T-cell (primary cell): ENCODE results near the gene TEN1. TPM values are rescaled to one million over a fixed set of nuclear protein-coding genes. Genes with fewer than 3 reads are reported as not detected.

Experiments
- ATAC-seq, 4 experiments: fragments of 200-7000 bp in 3 of 4; fragments of 150-1000 bp in 1 of 4; cut with Tn5 transposase; replicated peaks in 1 of 4; 1 replicate in 3 of 4; 2 replicates in 1 of 4; pipeline ENCODE4 v1.10.0; 2021; ENCODE audit warnings: moderate library complexity in 3 of 4, mild to moderate bottlenecking in 2 of 4, moderate number of reproducible peaks in 1 of 4
- CTCF ChIA-PET, 2 donors: fragments of 300-600 bp; sonication (Branson Sonifier 250); formaldehyde crosslinking; loops; one replicate each; lab custom pipeline; 2022; ENCODE audit warnings: antibody characterized with exemption in 2 of 2; lab: Charles Lee
- POLR2A ChIA-PET, 2 donors: fragments of 300-600 bp; sonication (Branson Sonifier 250); formaldehyde crosslinking; loops; one replicate each; lab custom pipeline; 2022; ENCODE audit warnings: antibody characterized with exemption in 2 of 2; lab: Charles Lee
- DNase-seq, 35 experiments: peaks; one replicate each; pipeline versions ENCODE4 v3.0.0 to v3.0.0-alpha.2; 2013 to 2023
- H3K27ac ChIP-seq: one replicate; pipeline ENCODE4 v1.5.1; 2013; ENCODE audit warnings: low read length
- H3K27me3 ChIP-seq, 2 experiments: replicated peaks in 1 of 2; 1 replicate in 1 of 2; 2 replicates in 1 of 2; pipeline versions ENCODE4 v1.6.1 to v1.7.0; 2013; ENCODE audit warnings: low read length in 1 of 2, mixed read lengths in 1 of 2; ENCODE audit not compliant: control insufficient read depth in 2 of 2, insufficient read depth in 2 of 2; ENCODE audit errors: extremely low read depth in 1 of 2
- H3K36me3 ChIP-seq, 2 donors: 1 replicate in 1 of 2; 2 replicates in 1 of 2; pipeline versions ENCODE4 v1.6.1 to v1.7.0; 2013; ENCODE audit warnings: low read length in 1 of 2; ENCODE audit not compliant: control insufficient read depth in 2 of 2, insufficient read depth in 1 of 2; ENCODE audit errors: extremely low read depth in 1 of 2
- H3K4me1 ChIP-seq, 2 experiments: 1 replicate in 1 of 2; 2 replicates in 1 of 2; pipeline versions ENCODE4 v1.6.1 to v1.7.0; 2013; ENCODE audit warnings: low read length in 2 of 2, mixed read lengths in 1 of 2; ENCODE audit not compliant: insufficient read depth in 2 of 2, control insufficient read depth in 1 of 2; ENCODE audit errors: extremely low read depth in 1 of 2
- H3K4me3 ChIP-seq, 2 donors: 1 replicate in 1 of 2; 2 replicates in 1 of 2; pipeline versions ENCODE4 v1.5.1 to v1.7.0; 2013; ENCODE audit warnings: mild to moderate bottlenecking in 2 of 2, low read length in 1 of 2, moderate library complexity in 1 of 2; ENCODE audit not compliant: control insufficient read depth in 1 of 2; ENCODE audit errors: extremely low read depth in 1 of 2
- H3K9me3 ChIP-seq: 2 replicates; pipeline ENCODE4 v1.7.0; 2013
- H3K27ac Mint-ChIP-seq, 2 donors: one replicate each; pipeline ENCODE4 v1.8.0; 2020 to 2021; ENCODE audit warnings: mild to moderate bottlenecking in 2 of 2, mixed read lengths in 2 of 2
- H3K27me3 Mint-ChIP-seq, 2 donors: one replicate each; pipeline ENCODE4 v1.8.0; 2021 to 2022; ENCODE audit warnings: mixed read lengths in 2 of 2
- H3K36me3 Mint-ChIP-seq: one replicate; pipeline ENCODE4 v1.8.0; 2021; ENCODE audit warnings: mixed read lengths
- H3K4me1 Mint-ChIP-seq, 3 donors: one replicate each; pipeline ENCODE4 v1.8.0; 2020 to 2022; ENCODE audit warnings: mixed read lengths in 3 of 3, mild to moderate bottlenecking in 1 of 3
- H3K4me3 Mint-ChIP-seq, 3 donors: one replicate each; pipeline ENCODE4 v1.8.0; 2020 to 2022; ENCODE audit warnings: mild to moderate bottlenecking in 3 of 3, mixed read lengths in 3 of 3, moderate library complexity in 3 of 3
- H3K9me3 Mint-ChIP-seq, 3 donors: one replicate each; pipeline ENCODE4 v1.8.0; 2020 to 2022; ENCODE audit warnings: mixed read lengths in 3 of 3
- WGBS: methylation state at CpG from one replicate; pipeline ENCODE4 v1.1.5; 2013; ENCODE audit warnings: missing lambda C conversion rate; ENCODE audit not compliant: insufficient coverage; 5-methylcytosine and 5-hydroxymethylcytosine counted together
- total RNA-seq, 35 experiments: library from RNA in 6 of 35; stranded (reverse) in 6 of 35; fragments of 120-200 nt in 1 of 35; gene quantifications; one replicate each; pipeline versions ENCODE4 v1.2.1 to v1.2.4 and lab custom pipeline; 2013 to 2026

The TEN1 gene
- total RNA-seq, 5 donors from 2014 or later (not counting 1 experiment from before 2014, with no cell fraction given) = 12.8 to 15.3 (median 14.3) TPM

DNA sequence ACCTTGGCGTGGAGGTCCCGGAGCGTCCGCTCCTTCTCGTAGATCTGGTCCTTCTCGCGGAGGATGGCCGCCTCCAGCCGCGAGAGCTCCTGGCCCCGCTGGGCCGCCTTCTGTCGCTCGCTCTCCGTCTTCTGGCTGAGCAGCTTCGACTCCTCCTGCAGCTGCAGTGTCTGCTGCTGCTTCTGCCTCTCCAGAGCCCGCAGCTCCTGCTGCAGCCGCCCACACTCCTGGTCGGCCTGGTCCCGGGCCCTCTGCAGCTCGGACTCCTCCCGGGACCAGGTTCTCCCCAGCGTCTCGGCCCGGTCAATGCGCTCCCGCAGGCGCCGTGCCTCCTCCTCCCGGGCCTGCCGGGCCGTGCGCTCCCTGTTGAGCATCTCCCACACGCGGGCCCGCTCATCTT, 29.2 kb downstream of the TEN1 start:
- Histone ChIP-seq H3K4me1 (no peaks in the 10 kb centered on the region), H3K9me3 (no peaks in the 10 kb centered on the region), H3K27ac (no peak overlapping the region), H3K4me3 (no peak overlapping the region), H3K36me3 (no peaks in the 10 kb centered on the region), H3K27me3 (peaks cover 0 to under 1% of the 10 kb centered on the region in 2 experiments)
- WGBS = 96% methylated on average over 36 of the region's 36 CpGs
- no peak overlapping the region for H3K4me3 Mint-ChIP-seq
- no peaks in the 10 kb centered on the region for H3K9me3 Mint-ChIP-seq
- no peaks in the 10 kb centered on the region for H3K36me3 Mint-ChIP-seq
- DNase-seq (no peak), ATAC-seq (no peak)
- H3K27me3 Mint-ChIP-seq = no peaks in the 10 kb centered on the region
- CTCF ChIA-PET = interaction anchor here in 1 of 2 donors (0.5 to 1.0 kb wide), 3 partner anchors 70 to 644 kb away, joined by 3 to 4 read pairs (median 3); partner anchors contain the start of gene SPHK1
- POLR2A ChIA-PET = no interaction called here
- H3K4me1 Mint-ChIP-seq = peaks cover 2 to 10% (median 5%) of the 10 kb centered on the region in 3 donors
- H3K27ac Mint-ChIP-seq = no peak overlapping the region

- CTCF ChIA-PET = interaction anchor here (0.6 to 1.0 kb wide), 4 partner anchors 29 to 741 kb away, joined by 3 to 6 read pairs (median 4); no protein-coding TSS in a partner anchor
- Mint-ChIP-seq H3K4me3 (no peak overlapping the region), H3K4me1 (peaks cover 2 to 10% (median 6%) of the 10 kb centered on the region in 3 donors), H3K27ac (no peak overlapping the region), H3K36me3 (no peaks in the 10 kb centered on the region), H3K9me3 (no peaks in the 10 kb centered on the region), H3K27me3 (no peaks in the 10 kb centered on the region)
- no peak for ATAC-seq
- WGBS = 92% methylated on average over 53 of the region's 56 CpGs
- no peak overlapping the region for H3K4me3 ChIP-seq
- H3K9me3 ChIP-seq = no peaks in the 10 kb centered on the region
- no peak for DNase-seq
- POLR2A ChIA-PET = interaction anchor here in 1 of 2 donors (0.6 kb wide), 1 partner anchor 44 kb away, joined by 5 read pairs; no protein-coding TSS in a partner anchor
- H3K27me3 ChIP-seq = peaks cover 0 to 7% of the 10 kb centered on the region in 2 experiments
- H3K27ac ChIP-seq = no peak overlapping the region
- H3K36me3 ChIP-seq = no peaks in the 10 kb centered on the region
- peaks cover 0 to 3% of the 10 kb centered on the region in 2 experiments for H3K4me1 ChIP-seq
These were observed 29.8 kb downstream of the TEN1 start for GRCh38 chr17:76008630-76009425.

- no peak for ATAC-seq
- H3K27ac Mint-ChIP-seq = no peak overlapping the region
- POLR2A ChIA-PET = interaction anchor here in 1 of 2 donors (0.6 kb wide), 1 partner anchor 45 kb away, joined by 5 read pairs; no protein-coding TSS in a partner anchor
These were observed 30.4 kb downstream of the TEN1 start for GRCh38 chr17:76009447-76009846.

DNA sequence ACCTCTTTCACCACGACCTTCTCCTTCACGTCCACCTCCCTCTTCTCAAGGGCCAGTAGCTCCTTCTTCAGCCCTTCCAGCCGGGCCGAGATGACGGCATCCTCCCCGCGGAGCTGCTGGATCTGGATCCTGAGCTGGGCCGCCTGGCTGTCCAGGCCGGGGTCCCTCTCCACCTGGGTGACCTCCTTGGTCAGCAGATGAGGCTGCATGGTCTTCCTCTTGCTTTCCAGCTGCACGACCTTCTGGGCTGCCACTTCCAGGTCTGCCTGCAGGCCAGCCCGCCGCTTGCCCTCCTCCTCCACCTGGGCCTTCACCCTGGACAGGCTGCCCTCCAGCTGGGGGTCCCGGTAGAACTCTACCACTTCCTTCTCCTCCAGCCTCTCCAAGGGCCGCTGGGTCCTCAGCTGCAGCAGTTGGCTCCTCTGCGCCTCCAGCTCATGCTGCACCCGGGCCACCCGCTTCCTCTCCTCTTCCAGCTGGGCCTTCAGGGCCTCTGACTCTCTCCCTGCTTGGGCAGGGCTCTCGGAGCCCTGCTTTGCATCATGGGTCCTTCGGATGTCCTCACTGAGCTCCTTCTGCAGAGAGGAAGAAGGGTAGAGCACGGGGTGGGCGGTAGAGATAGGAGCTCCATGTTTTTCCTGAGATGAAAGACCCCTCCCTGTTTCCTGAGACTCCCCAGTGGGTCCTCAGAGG, 31.1 kb downstream of the TEN1 start:
- Mint-ChIP-seq H3K4me3 (no peak overlapping the region), H3K4me1 (peaks cover 7 to 15% (median 10%) of the 10 kb centered on the region in 3 donors), H3K27ac (no peak overlapping the region), H3K9me3 (no peaks in the 10 kb centered on the region), H3K36me3 (no peaks in the 10 kb centered on the region), H3K27me3 (no peaks in the 10 kb centered on the region)
- peaks cover 0 to 13% of the 10 kb centered on the region in 2 experiments for H3K4me1 ChIP-seq
- peaks cover 0 to 10% of the 10 kb centered on the region in 2 experiments for H3K27me3 ChIP-seq
- H3K36me3 ChIP-seq = no peaks in the 10 kb centered on the region
- ATAC-seq (no peak), DNase-seq (no peak)
- 77% methylated on average over 18 of the region's 21 CpGs for WGBS
- no peak overlapping the region for H3K27ac ChIP-seq
- CTCF ChIA-PET = interaction anchor here in 1 of 2 donors (0.6 to 1.8 kb wide), 2 partner anchors 8 to 21 kb away, joined by 3 to 5 read pairs; no protein-coding TSS in a partner anchor
- H3K4me3 ChIP-seq = no peak overlapping the region
- no peaks in the 10 kb centered on the region for H3K9me3 ChIP-seq
- POLR2A ChIA-PET = no interaction called here

More at GRCh38 chr17:76009447-76009846, 30.4 kb downstream of the TEN1 start:
- H3K4me3 Mint-ChIP-seq = no peak overlapping the region
- CTCF ChIA-PET = interaction anchor here in 1 of 2 donors (0.6 kb wide), 1 partner anchor 30 kb away, joined by 5 read pairs; no protein-coding TSS in a partner anchor
- no peaks in the 10 kb centered on the region for H3K9me3 Mint-ChIP-seq
- no peaks in the 10 kb centered on the region for H3K9me3 ChIP-seq
- no peaks in the 10 kb centered on the region for H3K36me3 ChIP-seq
- H3K36me3 Mint-ChIP-seq = no peaks in the 10 kb centered on the region
- H3K27me3 ChIP-seq = peaks cover 0 to 8% of the 10 kb centered on the region in 2 experiments
- DNase-seq = no peak
- H3K4me1 Mint-ChIP-seq = peaks cover 7 to 15% (median 10%) of the 10 kb centered on the region in 3 donors
- H3K27me3 Mint-ChIP-seq = no peaks in the 10 kb centered on the region
- peaks cover 0 to 9% of the 10 kb centered on the region in 2 experiments for H3K4me1 ChIP-seq
- H3K27ac ChIP-seq = no peak overlapping the region
- 84% methylated on average over 20 of the region's 20 CpGs for WGBS
- no peak overlapping the region for H3K4me3 ChIP-seq

DNA sequence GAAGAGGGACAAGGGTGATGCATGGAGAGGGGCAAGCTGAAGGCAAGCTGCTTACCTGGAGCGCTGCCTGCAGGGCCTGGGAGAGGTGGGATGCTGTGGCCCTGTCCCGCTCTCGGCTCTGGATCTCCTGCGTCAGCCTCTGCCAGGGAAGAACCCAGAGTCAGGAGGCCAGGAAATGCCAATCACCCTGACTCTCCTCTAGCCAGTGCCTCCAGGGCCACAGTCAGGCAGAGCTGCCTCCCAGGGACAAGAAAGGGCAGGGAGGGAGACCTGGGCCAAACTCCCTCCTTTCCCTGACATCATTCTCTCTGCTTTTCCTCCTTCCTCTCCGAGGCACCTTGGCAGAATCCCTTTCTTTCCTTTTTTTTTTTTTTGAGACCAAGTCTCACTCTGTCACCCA, 32.9 kb downstream of the TEN1 start:
- DNase-seq = no peak
- no peaks in the 10 kb centered on the region for H3K9me3 ChIP-seq
- POLR2A ChIA-PET = no interaction called here
- Mint-ChIP-seq H3K27ac (no peak overlapping the region), H3K36me3 (no peaks in the 10 kb centered on the region), H3K4me1 (peaks cover 5 to 7% (median 5%) of the 10 kb centered on the region in 3 donors), H3K4me3 (no peak overlapping the region), H3K27me3 (no peaks in the 10 kb centered on the region), H3K9me3 (no peaks in the 10 kb centered on the region)
- CTCF ChIA-PET = interaction anchor here in 1 of 2 donors (1.8 kb wide), 1 partner anchor 9 kb away, joined by 5 read pairs; no protein-coding TSS in a partner anchor
- H3K4me3 ChIP-seq = no peak overlapping the region
- peaks cover 0 to 13% of the 10 kb centered on the region in 2 experiments for H3K4me1 ChIP-seq
- ATAC-seq = no peak
- H3K36me3 ChIP-seq = no peaks in the 10 kb centered on the region
- WGBS = 95% methylated on average over 4 of the region's 5 CpGs
- H3K27me3 ChIP-seq = peaks cover 0 to 13% of the 10 kb centered on the region in 2 experiments
- no peak overlapping the region for H3K27ac ChIP-seq
